ENCODE data around the gene IL18. TPM values are rescaled to one million over a fixed set of nuclear protein-coding genes. Genes with fewer than 3 reads are reported as not detected.

Gene IL18
- total RNA-seq, 4 donors from 2014 or later = 5.6 to 16.9 (median 6.9) TPM

DNA sequence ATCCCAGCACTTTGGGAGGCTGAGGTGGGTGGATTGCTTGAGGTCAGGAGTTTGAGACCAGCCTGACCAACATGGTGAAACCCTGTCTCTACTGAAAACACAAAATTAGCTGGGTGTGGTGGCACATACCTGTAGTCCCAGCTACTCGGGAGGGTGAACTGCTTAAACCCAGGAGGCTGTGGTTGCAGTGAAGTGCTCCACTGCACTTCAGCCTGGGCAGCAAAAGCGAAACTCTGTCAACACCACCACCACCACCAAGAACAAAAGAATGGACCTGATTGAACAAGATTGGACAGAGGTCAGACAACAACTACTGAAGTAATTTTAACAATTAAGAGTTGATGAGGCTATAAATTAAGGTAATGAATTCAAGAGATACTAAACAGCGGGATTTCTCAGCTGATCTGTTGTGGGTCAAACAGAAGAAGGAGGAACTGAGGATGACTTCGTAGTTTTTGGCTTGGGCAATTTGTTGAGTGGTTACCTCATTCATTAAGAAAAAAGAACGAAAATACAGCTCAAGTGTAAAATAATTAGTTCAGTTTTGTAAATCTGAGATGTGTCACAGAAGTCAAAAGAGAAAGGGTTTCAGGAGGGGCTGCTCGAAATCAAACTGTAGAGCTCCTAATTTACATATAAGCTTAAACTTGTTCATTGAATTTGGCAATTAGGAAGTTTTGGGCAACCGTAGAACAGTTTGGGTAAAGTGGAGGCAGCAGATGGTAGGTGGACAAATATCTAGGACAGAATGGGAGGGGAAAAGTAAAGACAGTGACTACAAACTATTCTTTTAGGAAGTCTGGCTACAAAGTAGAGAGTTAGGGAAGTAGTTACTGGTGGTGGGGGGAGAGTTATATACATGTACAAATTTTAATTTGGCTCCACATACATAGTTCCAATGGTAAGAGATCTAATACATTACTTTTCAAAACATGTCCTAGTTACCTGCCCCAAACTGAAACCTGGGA is 4.5 kb downstream of the IL18 start:
- 90 to 96% methylated on average over 3 to 6 of the region's 7 CpGs for WGBS, 2 donors (ENCODE audit: low coverage in 1 of 2)
- TF ChIP-seq POLR2A (IDR thresholded peaks at IDR 0.05) (no peak), EP300 (IDR thresholded peaks at IDR 0.05) (no peak), POLR2AphosphoS5 (IDR thresholded peaks at IDR 0.05) (no peak), CTCF (IDR thresholded peaks at IDR 0.05) (no peak)
- peak overlapping the region in 1 of 4 donors; percentile 37 for H3K27ac ChIP-seq

GRCh38 chr11:112156956-112157766 is 6.7 kb downstream of the IL18 start:
- WGBS, 2 donors (ENCODE audit: low coverage in 1 of 2) = 66 to 71% methylated on average over 4 of the region's 4 CpGs
- H3K36me3 ChIP-seq = no peaks in the 10 kb centered on the region

More for the DNA sequence above, 4.5 kb downstream of the IL18 start:
- no peaks in the 10 kb centered on the region for H3K36me3 ChIP-seq
- no peak for ATAC-seq
- H3K27me3 ChIP-seq = no peaks in the 10 kb centered on the region
- no peak overlapping the region for H3K4me3 ChIP-seq
- H3K9me3 ChIP-seq = no peaks in the 10 kb centered on the region
- H3K4me1 ChIP-seq = no peaks in the 10 kb centered on the region

DNA sequence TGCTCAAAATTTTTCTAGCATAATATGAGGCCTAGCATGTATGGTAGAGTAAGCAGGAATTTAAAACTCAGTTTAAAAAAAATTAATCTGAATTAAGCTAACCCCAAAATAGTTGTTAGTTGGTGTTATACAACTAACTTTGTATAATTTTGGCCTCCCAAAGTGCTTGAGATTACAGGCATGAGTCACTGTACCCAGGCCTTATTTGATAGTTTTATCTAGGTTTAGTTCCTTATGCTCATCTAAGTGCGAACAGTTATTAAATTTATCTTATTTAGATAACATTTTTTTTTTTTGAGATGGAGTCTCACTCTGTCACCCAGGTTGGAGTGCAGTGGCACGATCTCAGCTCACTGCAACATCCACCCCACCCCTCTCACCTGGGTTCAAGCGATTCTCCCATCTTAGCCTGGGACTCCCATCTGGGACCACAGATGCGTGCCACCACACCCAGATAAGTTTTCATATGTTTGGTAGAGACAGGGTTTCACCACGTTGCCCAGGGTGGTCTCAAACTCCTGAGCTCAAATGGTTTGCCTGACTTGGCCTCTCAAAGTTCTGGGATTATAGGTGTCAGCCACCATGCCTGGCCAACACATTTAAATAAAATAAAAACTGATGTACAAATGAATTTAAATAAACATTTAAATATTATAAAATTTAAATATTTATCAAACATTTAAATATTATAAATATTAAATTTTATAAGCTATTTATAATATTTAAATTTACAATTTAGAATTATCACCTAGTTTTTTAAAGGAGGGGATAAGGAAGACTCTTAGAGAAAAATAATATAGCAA is 7.5 kb downstream of the IL18 start:
- Histone ChIP-seq H3K27me3 (no peaks in the 10 kb centered on the region), H3K4me1 (no peaks in the 10 kb centered on the region), H3K27ac (no peak overlapping the region), H3K4me3 (no peak overlapping the region), H3K9me3 (no peaks in the 10 kb centered on the region), H3K36me3 (no peaks in the 10 kb centered on the region)
- 81 to 87% methylated on average over 4 of the region's 5 CpGs for WGBS, 2 donors (ENCODE audit: low coverage in 1 of 2)
- no peak for TF ChIP-seq EP300 (IDR thresholded peaks at IDR 0.05)
- no peak for TF ChIP-seq CTCF (IDR thresholded peaks at IDR 0.05)
- TF ChIP-seq POLR2AphosphoS5 (IDR thresholded peaks at IDR 0.05) = no peak
- TF ChIP-seq POLR2A (IDR thresholded peaks at IDR 0.05) = no peak
- ATAC-seq = no peak

More at GRCh38 chr11:112156956-112157766, 6.7 kb downstream of the IL18 start:
- ATAC-seq = peak; percentile 88
- H3K27ac ChIP-seq = peak overlapping the region in 1 of 4 donors; percentile 33
- H3K4me1 ChIP-seq = no peaks in the 10 kb centered on the region
- H3K4me3 ChIP-seq = no peak overlapping the region
- no peaks in the 10 kb centered on the region for H3K27me3 ChIP-seq
- no peaks in the 10 kb centered on the region for H3K9me3 ChIP-seq
- TF ChIP-seq POLR2AphosphoS5 (IDR thresholded peaks at IDR 0.05) (no peak), CTCF (IDR thresholded peaks at IDR 0.05) (no peak), EP300 (IDR thresholded peaks at IDR 0.05) (no peak), POLR2A (IDR thresholded peaks at IDR 0.05) (no peak)

GRCh38 chr11:112150517-112150916 is 13.4 kb downstream of the IL18 start:
- no peak for ATAC-seq
- Histone ChIP-seq H3K4me3 (no peak overlapping the region), H3K36me3 (no peaks in the 10 kb centered on the region), H3K27ac (no peak overlapping the region), H3K27me3 (no peaks in the 10 kb centered on the region), H3K9me3 (no peaks in the 10 kb centered on the region), H3K4me1 (no peaks in the 10 kb centered on the region)
- no peak for TF ChIP-seq POLR2A (IDR thresholded peaks at IDR 0.05)
- TF ChIP-seq POLR2AphosphoS5 (IDR thresholded peaks at IDR 0.05) = no peak
- no peak for TF ChIP-seq CTCF (IDR thresholded peaks at IDR 0.05)
- TF ChIP-seq EP300 (IDR thresholded peaks at IDR 0.05) = no peak
- 57 to 71% methylated on average over 1 to 5 of the region's 5 CpGs for WGBS, 2 donors (ENCODE audit: low coverage in 1 of 2)
